Calu3 (cell line): Measurements from ENCODE around the gene C1orf35. TPM values are rescaled to one million over a fixed set of nuclear protein-coding genes. Genes with fewer than 3 reads are reported as not detected.

Experiments
- BruUV-seq: library from RNA; stranded (reverse); fragments of 400-500 nt; replicated peaks from 2 replicates; lab custom pipeline; 2021; lab: Mats Ljungman, UMichigan
- CTCF ChIA-PET: fragments of 300-600 bp; sonication (Branson Sonifier 250); formaldehyde crosslinking; loops from one replicate; lab custom pipeline; 2022; ENCODE audit warnings: antibody characterized with exemption; lab: Charles Lee
- DNase-seq: peaks from one replicate; pipeline ENCODE4 v3.0.0; 2022
- H3K27ac Mint-ChIP-seq: one replicate; pipeline ENCODE4 v1.8.0; 2022; ENCODE audit warnings: mixed read lengths; ENCODE audit not compliant: unreplicated experiment
- H3K27me3 Mint-ChIP-seq: one replicate; pipeline ENCODE4 v1.8.0; 2022; ENCODE audit warnings: mixed read lengths; ENCODE audit not compliant: unreplicated experiment
- H3K36me3 Mint-ChIP-seq: one replicate; pipeline ENCODE4 v1.8.0; 2022; ENCODE audit warnings: mild to moderate bottlenecking, moderate library complexity, mixed read lengths; ENCODE audit not compliant: insufficient read depth, unreplicated experiment
- H3K4me1 Mint-ChIP-seq: one replicate; pipeline ENCODE4 v1.8.0; 2022; ENCODE audit warnings: mild to moderate bottlenecking, low read depth, mixed read lengths; ENCODE audit not compliant: unreplicated experiment
- H3K4me3 Mint-ChIP-seq: one replicate; pipeline ENCODE4 v1.8.0; 2022; ENCODE audit warnings: mild to moderate bottlenecking, low read depth, moderate library complexity, mixed read lengths; ENCODE audit not compliant: unreplicated experiment
- H3K9me3 Mint-ChIP-seq: one replicate; pipeline ENCODE4 v1.8.0; 2022; ENCODE audit warnings: low read depth, mixed read lengths; ENCODE audit not compliant: unreplicated experiment
- intact Hi-C: fragments of 100-400 bp; cut with micrococcal nuclease; formaldehyde crosslinking; loops from one replicate; pipeline ENCODE4 v1.10.0; 2022; ENCODE audit not compliant: unreplicated experiment
- total RNA-seq: library from RNA; stranded (reverse); gene quantifications from 2 replicates; pipeline ENCODE4 v1.2.3, GENCODE V29; 2022
- TF ChIP-seq, protein P1 (sequence below): fragments of 200-600 bp; IDR thresholded peaks from one replicate; pipeline ENCODE4 v1.8.0; 2022; ENCODE audit warnings: antibody characterized with exemption; ENCODE audit not compliant: unreplicated experiment

C1orf35 gene
- total RNA-seq, 1 experiment from 2014 or later = 38.1 TPM

DNA sequence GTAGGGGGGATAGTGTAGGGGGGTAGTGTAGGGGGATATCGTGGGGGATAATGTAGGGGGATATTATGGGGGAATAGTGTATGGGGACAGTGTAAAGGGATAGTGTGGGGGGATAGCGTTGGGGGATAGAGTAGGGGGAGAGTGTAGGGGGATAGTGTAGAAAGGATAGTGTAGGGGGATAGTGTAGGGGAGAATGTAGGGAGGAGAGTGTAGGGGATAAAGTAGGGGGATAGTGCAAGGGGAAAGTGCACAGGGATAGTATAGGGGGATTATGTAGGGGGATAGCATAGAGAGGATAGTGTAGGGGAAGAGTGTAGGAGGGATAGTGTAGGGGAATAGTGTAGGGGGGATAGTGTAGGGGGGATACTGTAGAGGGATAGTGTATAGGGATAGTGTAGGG is 33.0 kb downstream of the C1orf35 start:
- peaks cover 12% of the 10 kb centered on the region for H3K36me3 Mint-ChIP-seq
- DNase-seq = no peak
- BruUV-seq = no TSS peak
- H3K4me3 Mint-ChIP-seq = no peak overlapping the region
- H3K27ac Mint-ChIP-seq = no peak overlapping the region
- H3K9me3 Mint-ChIP-seq = no peaks in the 10 kb centered on the region
- H3K27me3 Mint-ChIP-seq = peaks cover 98% of the 10 kb centered on the region
- H3K4me1 Mint-ChIP-seq = no peaks in the 10 kb centered on the region
- CTCF ChIA-PET = no interaction called here
- intact Hi-C loops = loop anchor here (5.0 kb wide), 1 partner anchor 73 kb away; no protein-coding TSS in a partner anchor
- TF ChIP-seq, protein P1, sequence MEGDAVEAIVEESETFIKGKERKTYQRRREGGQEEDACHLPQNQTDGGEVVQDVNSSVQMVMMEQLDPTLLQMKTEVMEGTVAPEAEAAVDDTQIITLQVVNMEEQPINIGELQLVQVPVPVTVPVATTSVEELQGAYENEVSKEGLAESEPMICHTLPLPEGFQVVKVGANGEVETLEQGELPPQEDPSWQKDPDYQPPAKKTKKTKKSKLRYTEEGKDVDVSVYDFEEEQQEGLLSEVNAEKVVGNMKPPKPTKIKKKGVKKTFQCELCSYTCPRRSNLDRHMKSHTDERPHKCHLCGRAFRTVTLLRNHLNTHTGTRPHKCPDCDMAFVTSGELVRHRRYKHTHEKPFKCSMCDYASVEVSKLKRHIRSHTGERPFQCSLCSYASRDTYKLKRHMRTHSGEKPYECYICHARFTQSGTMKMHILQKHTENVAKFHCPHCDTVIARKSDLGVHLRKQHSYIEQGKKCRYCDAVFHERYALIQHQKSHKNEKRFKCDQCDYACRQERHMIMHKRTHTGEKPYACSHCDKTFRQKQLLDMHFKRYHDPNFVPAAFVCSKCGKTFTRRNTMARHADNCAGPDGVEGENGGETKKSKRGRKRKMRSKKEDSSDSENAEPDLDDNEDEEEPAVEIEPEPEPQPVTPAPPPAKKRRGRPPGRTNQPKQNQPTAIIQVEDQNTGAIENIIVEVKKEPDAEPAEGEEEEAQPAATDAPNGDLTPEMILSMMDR = no peak

DNA sequence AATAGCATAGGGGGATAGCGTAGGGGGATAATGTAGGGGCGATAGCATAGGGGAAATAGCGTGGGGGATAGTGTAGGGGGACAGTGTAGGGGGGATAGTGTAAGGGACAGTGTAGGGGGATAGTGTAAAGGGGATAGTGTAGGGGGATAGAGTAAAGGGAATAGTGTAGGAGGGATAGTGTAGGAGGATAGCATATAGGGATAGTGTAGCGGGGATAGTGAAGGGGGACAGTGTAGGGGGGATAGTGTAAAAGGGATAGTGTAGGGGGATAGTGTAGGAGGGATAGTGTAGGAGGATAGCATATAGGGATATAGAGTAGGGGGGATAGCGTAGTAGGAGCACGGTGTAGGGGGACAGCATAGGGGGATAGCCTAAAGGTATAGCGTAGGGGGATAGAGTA is 34.8 kb downstream of the C1orf35 start:
- TF ChIP-seq, protein P1 = no peak
- no peak overlapping the region for H3K27ac Mint-ChIP-seq
- no peaks in the 10 kb centered on the region for H3K4me1 Mint-ChIP-seq
- H3K27me3 Mint-ChIP-seq = peaks cover 79% of the 10 kb centered on the region
- no TSS peak for BruUV-seq
- H3K9me3 Mint-ChIP-seq = no peaks in the 10 kb centered on the region
- peaks cover 8% of the 10 kb centered on the region for H3K36me3 Mint-ChIP-seq
- CTCF ChIA-PET = no interaction called here
- DNase-seq = no peak
- no peak overlapping the region for H3K4me3 Mint-ChIP-seq
- intact Hi-C loops = no loop called here

DNA sequence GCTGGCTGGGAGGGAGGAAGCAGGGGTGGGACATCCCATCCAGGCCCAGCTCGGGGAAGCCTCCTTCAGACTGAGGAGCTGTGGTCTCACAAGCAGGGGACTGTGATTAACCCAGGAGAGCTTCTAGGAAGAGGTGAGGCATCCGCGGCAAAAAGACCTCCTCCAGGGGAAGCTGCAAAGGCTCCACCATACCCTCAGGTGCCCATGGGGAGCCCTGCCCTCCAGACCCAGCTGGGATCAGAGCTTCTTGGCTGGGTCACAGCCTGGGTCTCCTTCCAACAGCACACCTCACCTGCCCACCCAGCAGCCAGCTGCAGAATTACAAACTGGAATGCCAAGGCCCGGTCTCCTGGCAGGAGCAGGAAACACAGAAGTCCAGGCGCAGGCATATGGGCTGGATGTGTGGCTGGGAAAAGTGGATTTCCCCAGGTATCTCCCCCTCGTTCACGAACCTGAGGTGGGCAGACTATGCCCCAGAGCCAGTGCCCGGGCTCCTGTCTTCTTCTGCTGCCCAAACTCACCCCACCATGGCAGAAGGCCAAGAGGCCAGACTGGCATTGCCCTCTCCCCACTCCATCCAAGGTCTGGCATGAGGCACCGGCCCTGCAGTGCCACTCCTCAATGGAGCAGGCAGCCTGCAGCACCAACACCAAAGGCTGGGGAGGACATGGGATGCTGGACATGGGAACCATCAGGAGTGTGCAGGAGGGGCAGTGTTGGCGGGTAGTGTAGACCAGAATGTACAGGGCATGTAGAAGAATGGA is 36.1 kb downstream of the C1orf35 start:
- CTCF ChIA-PET = interaction anchor here (0.7 kb wide), 1 partner anchor 55 kb away, joined by 5 read pairs; no protein-coding TSS in a partner anchor
- intact Hi-C loops = no loop called here
- Mint-ChIP-seq H3K9me3 (no peaks in the 10 kb centered on the region), H3K27ac (no peak overlapping the region), H3K4me1 (no peaks in the 10 kb centered on the region), H3K36me3 (peaks cover 6% of the 10 kb centered on the region), H3K27me3 (peaks cover 67% of the 10 kb centered on the region), H3K4me3 (no peak overlapping the region)
- BruUV-seq = no TSS peak
- DNase-seq = no peak
- TF ChIP-seq, protein P1 = no peak

DNA sequence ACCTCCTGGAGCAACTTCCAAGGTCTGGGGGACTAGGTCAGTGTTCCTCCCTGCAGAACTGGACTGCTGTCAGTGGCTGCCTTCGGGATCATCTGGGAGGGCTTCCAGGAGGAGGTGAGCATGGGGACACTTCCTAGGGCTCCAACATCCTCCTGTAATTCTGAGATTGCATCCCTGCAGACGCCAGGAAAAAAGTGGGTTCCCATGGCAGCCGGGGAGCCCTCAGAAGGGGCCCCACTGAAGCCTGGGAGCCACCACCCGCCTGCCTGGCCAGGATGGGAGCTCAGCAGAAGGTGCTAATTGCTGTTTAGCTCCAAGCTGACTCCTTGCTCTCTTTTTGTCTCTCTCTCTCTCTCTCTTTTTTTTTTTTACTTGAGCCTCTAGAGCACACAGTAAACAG is 36.7 kb downstream of the C1orf35 start:
- CTCF ChIA-PET = interaction anchor here (0.6 to 0.7 kb wide), 2 partner anchors 55 to 1161 kb away, joined by 4 to 5 read pairs; no protein-coding TSS in a partner anchor
- H3K27me3 Mint-ChIP-seq = peaks cover 64% of the 10 kb centered on the region
- H3K4me1 Mint-ChIP-seq = no peaks in the 10 kb centered on the region
- H3K9me3 Mint-ChIP-seq = no peaks in the 10 kb centered on the region
- no peak overlapping the region for H3K27ac Mint-ChIP-seq
- TF ChIP-seq, protein P1 = no peak
- peaks cover 6% of the 10 kb centered on the region for H3K36me3 Mint-ChIP-seq
- no peak for DNase-seq
- H3K4me3 Mint-ChIP-seq = no peak overlapping the region
- intact Hi-C loops = no loop called here
- no TSS peak for BruUV-seq
